ENCODE results near the gene CADPS2. TPM values are rescaled to one million over a fixed set of nuclear protein-coding genes. Genes with fewer than 3 reads are reported as not detected.

CADPS2 gene
- total and polyA plus RNA-seq, 7 donors = 1.5 to 3.6 (median 2.1) TPM

- H3K9me3 ChIP-seq = no peaks in the 10 kb centered on the region
- H3K36me3 ChIP-seq (ENCODE audit: insufficient read depth in 1 of 2, low read depth in 1 of 2) = no peaks in the 10 kb centered on the region
- no peak for ATAC-seq
- no peak for TF ChIP-seq CTCF (IDR thresholded peaks at IDR 0.05)
- no peak overlapping the region for H3K4me3 ChIP-seq
- no peak overlapping the region for H3K27ac ChIP-seq
- intact Hi-C loops (cut with DNase I) = no loop called here
- DNase-seq = no peak
- no peaks in the 10 kb centered on the region for H3K27me3 ChIP-seq (ENCODE audit: insufficient read depth in 3 of 3, low read length in 2 of 3)
- H3K4me1 ChIP-seq = no peaks in the 10 kb centered on the region
- 32 to 58% (median 39%) methylated on average over 2 of the region's 2 CpGs for WGBS, 3 donors
Observed at GRCh38 chr7:122706836-122707235, 179.4 kb downstream of the CADPS2 start.

GRCh38 chr7:122702872-122703510, 183.3 kb downstream of the CADPS2 start, which contains the start of gene RNF148:
TSS of gene RNF148 (minus strand) at chr7:122702922. CDS start at chr7:122702750, 172 bp downstream.
- no peak for TF ChIP-seq CTCF (IDR thresholded peaks at IDR 0.05)
- Histone ChIP-seq H3K4me3 (no peak within 1 kb of the TSS), H3K4me1 (no peaks in the 10 kb centered on the region), H3K9me3 (no peaks in the 10 kb centered on the region), H3K27ac (no peak within 1 kb of the TSS), H3K27me3 (ENCODE audit: insufficient read depth in 3 of 3, low read length in 2 of 3) (no peaks in the 10 kb centered on the region), H3K36me3 (ENCODE audit: insufficient read depth in 1 of 2, low read depth in 1 of 2) (no peaks in the 10 kb centered on the region)
- DNase-seq (no peak), ATAC-seq (no peak)
- intact Hi-C loops (cut with DNase I) = no loop called here
- 90 to 96% (median 93%) methylated on average over 1 of the region's 1 CpG for WGBS, 3 donors

GRCh38 chr7:122699017-122699416, 187.2 kb downstream of the CADPS2 start, which contains the start of gene RNF133:
TSS of gene RNF133 (minus strand) at chr7:122699117. CDS start at chr7:122698918, 199 bp downstream.
- TF ChIP-seq CTCF (IDR thresholded peaks at IDR 0.05) = no peak
- Histone ChIP-seq H3K4me3 (no peak within 1 kb of the TSS), H3K27ac (no peak within 1 kb of the TSS), H3K36me3 (ENCODE audit: insufficient read depth in 1 of 2, low read depth in 1 of 2) (no peaks in the 10 kb centered on the region), H3K4me1 (no peaks in the 10 kb centered on the region), H3K9me3 (no peaks in the 10 kb centered on the region), H3K27me3 (ENCODE audit: insufficient read depth in 3 of 3, low read length in 2 of 3) (no peaks in the 10 kb centered on the region)
- intact Hi-C loops (cut with DNase I) = no loop called here
- no peak for ATAC-seq
- DNase-seq = no peak

GRCh38 chr7:122695816-122696215, 190.4 kb downstream of the CADPS2 start:
- Histone ChIP-seq H3K27ac (no peak overlapping the region), H3K9me3 (no peaks in the 10 kb centered on the region), H3K27me3 (ENCODE audit: insufficient read depth in 3 of 3, low read length in 2 of 3) (no peaks in the 10 kb centered on the region), H3K4me3 (no peak overlapping the region), H3K4me1 (no peaks in the 10 kb centered on the region), H3K36me3 (ENCODE audit: insufficient read depth in 1 of 2, low read depth in 1 of 2) (no peaks in the 10 kb centered on the region)
- DNase-seq (no peak), ATAC-seq (no peak)
- 37 to 63% (median 38%) methylated on average over 1 of the region's 1 CpG for WGBS, 3 donors
- no peak for TF ChIP-seq CTCF (IDR thresholded peaks at IDR 0.05)
- intact Hi-C loops (cut with DNase I) = no loop called here

GRCh38 chr7:122694697-122695096, 191.6 kb downstream of the CADPS2 start:
- DNase-seq (no peak), ATAC-seq (no peak)
- H3K9me3 ChIP-seq = no peaks in the 10 kb centered on the region
- 43 to 59% (median 52%) methylated on average over 2 of the region's 2 CpGs for WGBS, 3 donors
- intact Hi-C loops (cut with DNase I) = no loop called here
- H3K36me3 ChIP-seq (ENCODE audit: insufficient read depth in 1 of 2, low read depth in 1 of 2) = no peaks in the 10 kb centered on the region
- H3K4me1 ChIP-seq = no peaks in the 10 kb centered on the region
- no peak overlapping the region for H3K4me3 ChIP-seq
- no peak for TF ChIP-seq CTCF (IDR thresholded peaks at IDR 0.05)
- H3K27me3 ChIP-seq (ENCODE audit: insufficient read depth in 3 of 3, low read length in 2 of 3) = no peaks in the 10 kb centered on the region
- H3K27ac ChIP-seq = no peak overlapping the region

Data from psoas muscle (tissue), 8 donors.